ENCODE measurements around the gene TNFRSF19. TPM values are rescaled to one million over a fixed set of nuclear protein-coding genes. Genes with fewer than 3 reads are reported as not detected.

TNFRSF19 gene
- total RNA-seq, 2 experiments from 2014 or later, result not detected

- ATAC-seq (ENCODE audit: poor library complexity) (no peak), DNase-seq (no peak)
- H3K36me3 Mint-ChIP-seq (ENCODE audit: low read depth), result no peaks in the 10 kb centered on the region
- POLR2A ChIA-PET, result no interaction called here
- no peak for TF ChIP-seq CTCF (IDR thresholded peaks at IDR 0.05)
- no peak overlapping the region for H3K4me3 Mint-ChIP-seq
- H3K4me3 ChIP-seq (ENCODE audit: low read length), result no peak overlapping the region
- H3K9me3 ChIP-seq (ENCODE audit: control insufficient read depth in 1 of 2, insufficient read depth in 1 of 2, low read length in 2 of 2), result no peaks in the 10 kb centered on the region
- CTCF ChIA-PET, result no interaction called here
- H3K9me3 Mint-ChIP-seq, result no peaks in the 10 kb centered on the region
- no peak overlapping the region for H3K27ac ChIP-seq (ENCODE audit: low read depth in 1 of 2, low read length in 2 of 2)
- intact Hi-C loops (cut with DNase I, micrococcal nuclease), result no loop called here
- no peaks in the 10 kb centered on the region for H3K4me1 Mint-ChIP-seq (ENCODE audit: low read depth)
- no peaks in the 10 kb centered on the region for H3K27me3 ChIP-seq (ENCODE audit: control insufficient read depth in 1 of 2, insufficient read depth in 2 of 2, low read length in 2 of 2)
- H3K27ac Mint-ChIP-seq, result no peak overlapping the region
- no peaks in the 10 kb centered on the region for H3K36me3 ChIP-seq (ENCODE audit: insufficient read depth, low read length)
- H3K4me1 ChIP-seq (ENCODE audit: insufficient read depth, low read length), result no peaks in the 10 kb centered on the region
- H3K27me3 Mint-ChIP-seq, result peaks cover 8% of the 10 kb centered on the region
These were observed 73.3 kb downstream of the TNFRSF19 start for GRCh38 chr13:23643338-23644125.

GRCh38 chr13:23644126-23644419 lies 73.9 kb downstream of the TNFRSF19 start:
- no peak for DNase-seq
- ChIA-PET POLR2A (no interaction called here), CTCF (no interaction called here)
- TF ChIP-seq CTCF (IDR thresholded peaks at IDR 0.05), result no peak
- no peak overlapping the region for H3K4me3 ChIP-seq (ENCODE audit: low read length)
- H3K27ac ChIP-seq (ENCODE audit: low read depth in 1 of 2, low read length in 2 of 2), result no peak overlapping the region
- peaks cover 8% of the 10 kb centered on the region for H3K27me3 Mint-ChIP-seq
- no peaks in the 10 kb centered on the region for H3K9me3 Mint-ChIP-seq
- H3K36me3 Mint-ChIP-seq (ENCODE audit: low read depth), result no peaks in the 10 kb centered on the region
- no peak overlapping the region for H3K27ac Mint-ChIP-seq
- no peaks in the 10 kb centered on the region for H3K9me3 ChIP-seq (ENCODE audit: control insufficient read depth in 1 of 2, insufficient read depth in 1 of 2, low read length in 2 of 2)
- H3K4me3 Mint-ChIP-seq, result no peak overlapping the region
- no peaks in the 10 kb centered on the region for H3K4me1 Mint-ChIP-seq (ENCODE audit: low read depth)
- intact Hi-C loops (cut with DNase I, micrococcal nuclease), result no loop called here
- H3K4me1 ChIP-seq (ENCODE audit: insufficient read depth, low read length), result no peaks in the 10 kb centered on the region
- ATAC-seq (ENCODE audit: poor library complexity), result no peak
- H3K27me3 ChIP-seq (ENCODE audit: control insufficient read depth in 1 of 2, insufficient read depth in 2 of 2, low read length in 2 of 2), result no peaks in the 10 kb centered on the region
- no peaks in the 10 kb centered on the region for H3K36me3 ChIP-seq (ENCODE audit: insufficient read depth, low read length)

- Mint-ChIP-seq H3K4me3 (no peak overlapping the region), H3K27ac (no peak overlapping the region), H3K4me1 (ENCODE audit: low read depth) (no peaks in the 10 kb centered on the region), H3K27me3 (peaks cover 12% of the 10 kb centered on the region), H3K36me3 (ENCODE audit: low read depth) (no peaks in the 10 kb centered on the region), H3K9me3 (no peaks in the 10 kb centered on the region)
- intact Hi-C loops (cut with DNase I, micrococcal nuclease), result no loop called here
- no peak for DNase-seq
- CTCF ChIA-PET, result no interaction called here
- Histone ChIP-seq H3K4me3 (ENCODE audit: low read length) (no peak overlapping the region), H3K9me3 (ENCODE audit: control insufficient read depth in 1 of 2, insufficient read depth in 1 of 2, low read length in 2 of 2) (no peaks in the 10 kb centered on the region), H3K36me3 (ENCODE audit: insufficient read depth, low read length) (no peaks in the 10 kb centered on the region), H3K27me3 (ENCODE audit: control insufficient read depth in 1 of 2, insufficient read depth in 2 of 2, low read length in 2 of 2) (peaks cover 0 to under 1% of the 10 kb centered on the region in 2 experiments), H3K27ac (ENCODE audit: low read depth in 1 of 2, low read length in 2 of 2) (no peak overlapping the region), H3K4me1 (ENCODE audit: insufficient read depth, low read length) (no peaks in the 10 kb centered on the region)
- no peak for TF ChIP-seq CTCF (IDR thresholded peaks at IDR 0.05)
- POLR2A ChIA-PET, result no interaction called here
- no peak for ATAC-seq (ENCODE audit: poor library complexity)
These were observed 74.4 kb downstream of the TNFRSF19 start for GRCh38 chr13:23644527-23645138.
